Activated naive CD8-positive, alpha-beta T cell treated with anti-CD3 and anti-CD28 coated beads, Interleukin-2, amount 50 U/mL, for 16 hours (primary cell): ENCODE measurements around the gene TRIM41.
A peak's percentile ranks its signal among the peaks of the same experiment; 100 is the strongest.
"Not testable (repeated sequence)": the region's sequence is repeated elsewhere in the genome, so short reads cannot be mapped to it uniquely, and the experiment has no call there.

ENCODE experiments used
- DNase-seq: peaks from one replicate; pipeline ENCODE4 v3.0.0-alpha.2; 2020; ENCODE audit warnings: low read depth, low spot score

Gene TRIM41

DNA sequence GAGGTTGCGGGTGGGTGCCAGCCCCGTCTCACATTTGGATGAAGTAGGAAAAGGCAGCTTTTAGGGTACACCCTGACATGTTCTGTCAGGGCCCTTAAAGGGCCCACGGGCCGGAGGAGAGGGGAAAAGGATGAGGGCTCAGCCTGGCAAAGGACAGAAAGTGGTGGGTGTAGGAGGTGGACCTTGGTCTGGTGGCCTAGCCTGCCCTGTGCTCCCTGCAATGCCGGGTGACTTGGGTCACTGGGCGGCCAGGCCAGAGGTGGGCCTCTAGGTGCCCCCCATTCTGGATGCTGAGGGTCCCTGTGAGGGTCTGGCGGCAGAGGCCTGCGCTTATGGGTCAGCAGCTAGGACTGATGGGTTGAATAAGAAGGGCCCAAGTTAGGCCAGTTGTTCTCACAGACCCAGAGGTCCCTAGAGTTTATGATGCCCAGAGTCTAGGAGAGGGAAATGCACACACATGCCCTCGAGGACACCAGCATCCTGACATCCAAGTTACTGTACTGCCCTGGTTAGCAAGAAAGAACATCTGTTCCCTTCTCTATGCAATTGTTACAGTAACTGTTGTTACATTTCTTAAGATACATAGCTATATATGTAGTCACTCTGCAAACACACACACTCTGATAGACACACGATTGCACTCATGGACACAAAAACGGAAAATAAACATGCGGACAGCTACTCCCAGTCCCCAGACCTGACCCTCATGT lies 30.6 kb upstream of the TRIM41 start:
- no peak for DNase-seq

GRCh38 chr5:181193656-181194055 lies 29.4 kb upstream of the TRIM41 start:
- no peak for DNase-seq

DNA sequence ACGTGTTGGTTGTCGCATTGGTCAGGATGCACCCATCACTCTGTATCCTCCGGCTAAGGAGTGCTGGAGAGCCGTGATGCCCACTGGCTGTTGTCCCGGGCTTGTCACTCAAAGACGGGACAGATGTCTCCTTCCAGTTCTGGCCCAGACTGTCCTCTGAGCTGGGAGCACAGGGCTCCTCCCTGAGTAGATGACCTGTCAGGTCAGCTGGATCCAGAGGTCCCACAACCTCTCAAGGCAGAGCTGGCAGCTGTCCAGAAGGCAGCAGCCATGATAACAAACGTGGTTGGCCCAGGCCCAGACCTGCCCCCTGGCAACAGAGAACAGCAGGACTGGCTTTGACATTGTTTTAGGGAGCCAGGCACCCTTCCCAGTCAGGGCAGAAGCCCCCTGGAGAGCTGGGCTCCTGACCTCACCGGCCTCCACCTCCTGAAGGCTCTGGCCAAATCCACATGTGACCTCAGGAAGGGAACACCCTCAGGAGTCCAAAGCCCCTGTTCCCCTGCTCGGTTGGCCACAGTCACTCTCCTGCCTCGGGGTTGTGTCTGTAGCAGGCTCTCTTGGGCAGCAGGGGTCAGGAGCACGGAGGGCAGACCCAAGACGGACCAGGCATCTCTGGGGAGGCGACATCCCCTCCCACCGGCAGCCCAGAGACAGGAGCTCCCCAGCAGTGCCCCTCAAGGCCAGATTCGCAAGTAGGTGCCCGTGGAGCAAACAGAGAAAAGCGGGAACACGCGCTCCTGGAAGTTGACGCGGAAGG lies 28.4 kb upstream of the TRIM41 start:
- DNase-seq: no peak

GRCh38 chr5:181195249-181195761 lies 27.8 kb upstream of the TRIM41 start:
- no peak for DNase-seq

- no peak for DNase-seq
Observed at GRCh38 chr5:181197326-181197951, 25.6 kb upstream of the TRIM41 start.

DNA sequence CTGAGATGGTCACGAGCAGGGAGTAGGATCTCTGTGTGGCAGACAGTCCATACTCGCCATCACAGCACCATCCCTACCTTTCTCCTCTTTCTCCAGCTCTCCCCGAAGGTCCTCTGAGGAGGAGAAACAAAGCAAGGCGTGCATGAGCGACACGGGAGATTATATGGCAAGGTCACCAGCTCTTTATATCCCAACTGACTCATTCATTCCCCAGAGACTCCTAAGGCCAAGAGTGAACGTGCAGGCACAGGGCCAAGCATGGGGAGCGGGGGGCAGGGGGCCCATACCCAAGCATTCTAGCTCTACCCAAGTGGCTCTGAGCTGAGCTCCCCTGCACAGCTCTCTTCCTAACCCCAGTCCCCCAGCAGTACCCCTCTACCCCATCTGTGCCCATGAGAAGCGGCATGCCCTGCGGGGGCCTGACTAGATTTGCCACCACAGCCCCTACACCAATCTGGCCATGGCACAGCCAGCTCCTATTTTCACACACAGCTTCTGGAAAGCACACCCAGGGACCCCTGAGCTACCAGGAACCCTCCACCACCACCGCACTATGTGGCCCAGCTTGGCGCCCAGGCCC lies 24.9 kb upstream of the TRIM41 start:
- no peak for DNase-seq

DNA sequence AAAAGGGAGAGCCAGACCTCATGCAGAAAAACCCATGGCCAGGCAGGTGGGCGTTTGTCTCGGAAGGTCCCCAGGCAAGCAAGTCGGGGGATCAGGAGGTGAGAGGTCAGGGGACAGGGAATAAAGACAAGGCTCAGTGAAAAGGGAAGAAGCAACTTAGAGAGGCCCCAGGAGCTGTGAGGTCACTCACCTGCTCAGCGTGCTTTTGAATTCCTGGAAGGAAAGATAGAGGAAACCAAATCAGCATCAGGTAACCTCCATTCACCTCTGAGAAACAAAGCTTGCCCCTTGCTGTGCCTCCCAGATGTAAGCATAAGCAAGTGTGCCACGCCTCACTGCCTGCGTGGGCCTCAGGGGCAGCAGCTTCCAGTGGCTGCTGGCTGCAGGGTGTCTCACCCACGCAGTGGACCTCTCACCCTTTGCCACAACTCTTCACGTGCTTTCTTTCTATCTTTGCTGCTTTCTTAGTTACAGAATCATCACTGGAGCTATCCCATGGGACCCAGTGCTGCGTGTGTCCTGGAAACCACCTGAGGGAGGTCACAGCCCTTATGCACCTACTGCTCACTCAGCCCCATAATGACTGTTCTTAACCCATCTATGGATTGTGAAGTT lies 24.1 kb upstream of the TRIM41 start:
- no peak for DNase-seq

- DNase-seq: no peak
Observed at GRCh38 chr5:181199881-181200638, 23.0 kb upstream of the TRIM41 start.

DNA sequence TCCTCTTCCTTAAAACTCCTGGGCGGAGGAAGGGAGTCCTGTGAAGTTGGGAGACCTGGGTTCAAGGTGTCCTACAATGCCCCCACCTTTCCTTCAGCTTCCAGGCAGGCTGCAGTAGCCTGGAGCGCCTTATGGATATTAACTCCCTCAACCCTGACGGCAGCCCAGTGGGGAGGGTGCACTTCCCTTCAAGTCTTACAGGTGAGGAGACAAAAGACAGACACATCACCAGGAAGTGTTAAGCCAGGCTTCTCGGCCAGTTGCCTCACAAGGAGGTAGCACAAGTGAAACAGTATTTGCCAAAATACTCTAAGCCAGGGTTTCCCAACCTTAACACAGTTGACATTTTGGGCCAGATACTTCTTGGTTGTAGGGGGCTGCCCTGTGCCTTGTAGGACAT lies 22.3 kb upstream of the TRIM41 start:
- DNase-seq: no peak

DNA sequence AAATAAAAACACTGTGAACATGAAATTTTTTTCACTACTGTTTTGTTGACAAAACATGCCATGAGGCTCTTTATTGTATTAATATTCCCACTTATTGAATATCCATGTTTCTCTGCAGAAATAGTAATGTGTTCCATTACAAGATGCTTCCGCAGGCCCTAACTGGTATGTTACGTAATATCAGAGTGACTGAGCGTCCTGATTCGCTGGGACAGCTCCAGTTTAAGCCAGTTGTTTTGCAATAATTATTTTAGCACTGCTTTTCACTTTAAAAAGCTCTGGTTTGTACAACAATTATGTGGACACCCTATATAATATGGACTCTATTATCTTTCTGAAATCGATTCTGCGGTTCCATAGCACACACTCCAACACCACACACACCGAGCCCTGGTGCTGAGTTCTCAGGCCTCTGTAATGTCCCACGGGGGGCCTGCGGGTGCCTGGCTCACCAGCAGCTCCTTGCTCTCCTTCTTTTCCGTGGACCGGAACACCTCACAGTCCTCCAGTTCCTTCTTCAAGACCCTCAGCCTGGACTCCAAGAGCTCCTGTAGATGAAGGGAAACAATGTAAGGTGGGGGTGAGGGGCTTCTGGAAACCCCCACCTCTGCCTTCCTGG lies 19.9 kb upstream of the TRIM41 start:
- no peak for DNase-seq

DNA sequence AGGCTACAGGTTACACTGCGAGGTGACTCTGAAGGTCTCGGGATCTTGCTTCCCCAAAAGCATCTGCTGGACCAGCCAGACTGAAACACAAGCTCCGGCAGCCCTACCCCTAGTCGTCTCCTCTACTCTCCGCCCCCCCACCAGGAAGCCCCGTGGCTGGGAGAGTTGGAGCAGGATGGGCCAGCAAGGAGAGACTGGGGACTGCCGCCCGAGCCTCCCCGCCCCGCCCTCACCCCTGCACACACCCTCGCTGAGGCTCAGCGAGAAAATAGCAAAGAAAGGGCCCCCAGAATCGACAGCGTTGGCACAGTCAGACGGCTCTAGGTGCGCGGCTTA lies 19.3 kb upstream of the TRIM41 start:
- DNase-seq: no peak

- DNase-seq: no peak
Observed at GRCh38 chr5:181204113-181204825, 18.8 kb upstream of the TRIM41 start.

DNA sequence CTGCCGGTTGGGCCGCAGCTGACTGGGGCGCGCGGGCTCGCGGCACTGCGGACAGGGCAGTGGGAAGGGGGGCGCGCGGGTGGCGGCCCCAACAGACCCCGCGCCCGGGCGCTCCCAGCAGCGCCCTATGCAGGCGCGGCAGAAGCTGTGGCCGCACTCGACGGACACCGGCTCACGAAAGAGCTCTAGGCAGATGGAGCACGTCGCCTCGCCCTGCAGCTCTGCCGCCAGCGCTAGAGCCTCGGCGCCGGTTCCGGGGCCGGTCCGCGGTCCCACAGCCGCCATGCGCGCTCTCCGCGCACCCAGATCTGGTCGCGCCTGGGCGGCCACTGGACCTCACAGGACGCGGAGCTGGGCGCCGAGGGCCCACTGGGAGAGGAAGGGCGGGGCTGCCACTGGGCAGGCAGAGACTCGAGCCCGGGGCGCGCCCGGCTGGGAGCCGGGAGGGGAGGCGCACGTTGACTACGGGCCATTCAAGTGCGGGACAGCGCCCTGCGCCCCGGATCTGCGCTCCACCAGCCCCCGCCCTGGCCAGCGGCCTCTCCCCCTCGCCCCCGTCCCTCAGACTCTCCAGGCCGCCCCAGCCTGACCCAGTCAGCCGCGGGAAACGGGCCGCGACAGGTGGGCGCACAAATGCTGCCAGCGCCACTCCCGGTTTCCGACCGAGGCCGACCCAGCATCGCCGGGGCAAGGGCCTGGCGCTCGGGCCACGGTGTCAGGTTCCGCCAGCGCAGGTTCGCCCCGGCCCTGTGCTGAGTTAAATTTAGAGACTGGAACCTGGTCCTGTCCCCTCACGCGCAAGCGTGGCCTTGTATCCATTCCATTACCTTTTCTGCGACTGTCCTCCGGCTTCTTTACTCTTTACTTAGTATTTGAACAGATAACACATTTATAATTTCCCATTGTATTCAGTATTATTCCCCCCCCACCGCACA lies 18.0 kb upstream of the TRIM41 start, which contains the start of gene TRIM7:
TRIM7 (minus strand) TSS at position 371 of the 935 bp plus-strand sequence; CDS start at position 285, 86 bp downstream.
- DNase-seq: no peak

- DNase-seq: no peak
Observed at GRCh38 chr5:181205761-181206649, 17.1 kb upstream of the TRIM41 start.

GRCh38 chr5:181207214-181207959 lies 15.7 kb upstream of the TRIM41 start:
- peak; percentile 71 for DNase-seq

DNA sequence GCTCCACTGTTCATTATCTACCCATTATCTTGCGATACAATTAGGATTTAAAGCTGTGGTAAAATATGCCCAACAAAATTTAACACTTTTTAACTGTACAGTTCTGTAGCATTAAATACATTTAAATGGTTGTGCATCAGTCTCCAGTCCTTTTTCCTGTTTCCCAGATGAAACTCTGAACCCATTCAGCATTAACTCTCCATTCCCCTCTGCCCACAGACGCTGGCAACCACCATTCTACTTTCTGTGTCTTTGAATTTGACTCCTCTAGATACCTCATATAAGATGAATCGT lies 15.2 kb upstream of the TRIM41 start:
- DNase-seq: no peak

DNA sequence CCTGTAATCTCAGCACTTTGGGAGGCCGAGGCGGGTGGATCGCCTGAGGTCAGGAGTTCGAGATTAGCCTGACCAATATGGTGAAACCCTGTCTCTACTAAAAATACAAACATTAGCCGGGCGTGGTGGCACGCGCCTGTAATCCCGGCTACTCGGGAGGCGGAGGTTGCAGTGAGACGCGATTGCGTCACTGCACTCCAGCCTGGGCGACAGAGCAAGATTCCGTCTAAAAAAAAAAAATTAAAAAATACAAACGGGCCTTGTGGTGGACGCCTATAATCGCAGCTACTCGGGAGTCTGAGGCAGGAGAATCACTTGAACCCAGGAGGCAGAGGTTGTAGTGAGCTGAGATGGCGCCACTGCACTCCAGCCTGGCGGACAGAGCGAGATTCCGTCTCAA lies 14.1 kb upstream of the TRIM41 start:
- not testable (repeated sequence) for DNase-seq
